ENCODE results near the gene ISM1. TPM values are rescaled to one million over a fixed set of nuclear protein-coding genes. Genes with fewer than 3 reads are reported as not detected.
"Not testable (repeated sequence)": the region's sequence is repeated elsewhere in the genome, so short reads cannot be mapped to it uniquely, and the experiment has no call there.

Gene ISM1
- polyA plus RNA-seq, 1 donor, result 0.81 TPM

DNA sequence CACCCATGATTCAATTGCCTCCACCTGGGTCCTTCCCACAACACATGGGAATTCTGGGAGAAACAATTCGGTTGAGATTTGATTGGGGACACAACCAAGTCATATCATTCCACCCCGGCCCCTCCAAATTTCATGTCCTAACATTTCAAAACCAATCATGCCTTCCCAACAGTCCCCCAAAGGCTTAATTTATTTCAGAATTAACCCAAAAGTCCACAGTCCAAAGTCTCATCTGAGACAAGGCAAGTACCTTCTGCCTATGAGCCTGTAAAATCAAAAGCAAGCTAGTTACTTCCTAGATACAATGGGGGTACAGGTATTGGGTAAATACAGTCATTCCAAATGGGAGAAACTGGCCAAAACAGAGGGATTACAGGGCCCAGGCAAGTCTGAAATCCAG lies 15.3 kb downstream of the ISM1 start:
- H3K9me3 ChIP-seq (ENCODE audit: control insufficient read depth, low read depth, low read length); H3K4me3 ChIP-seq (ENCODE audit: low read length); H3K36me3 ChIP-seq (ENCODE audit: control insufficient read depth, insufficient read depth, low read length); H3K27ac ChIP-seq (ENCODE audit: low read length); DNase-seq; H3K27me3 ChIP-seq (ENCODE audit: control insufficient read depth, insufficient read depth, low read length); H3K4me1 ChIP-seq (ENCODE audit: control insufficient read depth, insufficient read depth, low read length): not testable (repeated sequence)
- no CpG with 5 or more reads among the region's 2 CpGs for WGBS (ENCODE audit: insufficient coverage, low lambda C conversion rate)

DNA sequence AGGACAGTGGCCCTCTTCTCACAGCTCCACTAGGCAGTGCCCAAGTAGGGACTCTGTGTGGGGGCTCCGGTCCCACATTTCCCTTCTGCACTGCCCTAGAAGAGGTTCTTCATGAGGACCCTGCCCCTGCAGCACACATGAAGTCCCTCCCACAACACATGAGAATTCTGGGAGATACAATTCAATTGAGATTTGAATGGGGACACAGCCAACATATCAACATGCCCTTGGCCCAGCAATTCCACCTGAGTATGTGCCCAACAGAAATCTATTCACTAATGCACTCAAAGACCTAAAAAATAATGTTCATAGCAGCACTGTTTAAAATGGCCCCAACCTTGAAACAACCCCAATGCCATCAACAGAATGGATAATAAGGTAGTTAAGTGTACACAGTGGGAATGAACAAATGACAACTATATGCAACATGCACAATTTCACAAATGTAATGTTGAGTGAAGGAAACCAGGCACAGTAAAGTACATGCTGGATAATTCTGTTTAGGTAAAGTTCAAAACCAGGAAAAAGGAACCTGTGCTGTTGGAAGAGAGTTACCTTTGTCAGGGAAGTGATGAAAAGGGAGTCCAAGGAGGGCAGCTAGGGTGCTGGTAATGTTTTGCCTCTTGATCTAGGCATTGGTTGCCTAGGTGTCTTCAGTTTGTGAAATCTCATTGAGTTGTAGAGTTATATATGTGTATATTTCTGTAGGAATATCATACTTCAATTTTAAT lies 16.1 kb downstream of the ISM1 start:
- Histone ChIP-seq H3K36me3 (ENCODE audit: control insufficient read depth, insufficient read depth, low read length) (no peaks in the 10 kb centered on the region), H3K27me3 (ENCODE audit: control insufficient read depth, insufficient read depth, low read length) (peaks cover 2% of the 10 kb centered on the region), H3K4me3 (ENCODE audit: low read length) (no peak overlapping the region), H3K27ac (ENCODE audit: low read length) (no peak overlapping the region), H3K4me1 (ENCODE audit: control insufficient read depth, insufficient read depth, low read length) (no peaks in the 10 kb centered on the region), H3K9me3 (ENCODE audit: control insufficient read depth, low read depth, low read length) (no peaks in the 10 kb centered on the region)
- WGBS (ENCODE audit: insufficient coverage, low lambda C conversion rate), result no CpG with 5 or more reads among the region's 1 CpG
- DNase-seq, result no peak

DNA sequence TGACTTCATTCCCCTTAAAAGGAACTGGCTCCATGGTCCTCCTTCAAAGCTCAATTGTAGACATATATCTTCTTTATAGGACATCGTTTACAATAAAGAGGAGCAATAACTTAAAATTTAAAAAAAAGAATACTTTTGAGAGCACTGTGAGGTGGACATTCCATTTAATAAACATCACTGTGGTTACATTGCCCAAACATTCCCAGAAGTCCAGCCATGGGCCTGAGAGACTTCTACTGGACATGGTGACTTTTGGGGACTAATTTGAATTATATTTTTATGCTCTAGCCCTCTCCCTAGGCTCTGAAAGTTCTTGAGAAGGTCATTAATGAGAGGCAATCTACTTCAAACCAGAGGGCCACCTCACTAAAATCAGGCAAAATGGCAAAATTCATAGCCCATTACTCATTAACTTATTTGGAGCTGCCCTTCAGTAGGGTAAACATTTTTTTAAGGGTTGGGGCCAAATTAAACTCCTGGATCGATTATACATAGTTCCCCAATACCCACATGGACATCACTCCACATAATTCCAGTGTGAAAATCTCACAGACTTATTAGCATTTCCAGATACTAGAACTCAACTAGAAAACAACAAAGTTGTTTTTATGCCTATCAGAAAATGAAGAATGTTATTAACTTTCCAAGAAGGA lies 17.1 kb downstream of the ISM1 start:
- Histone ChIP-seq H3K27me3 (ENCODE audit: control insufficient read depth, insufficient read depth, low read length) (peaks cover 2% of the 10 kb centered on the region), H3K27ac (ENCODE audit: low read length) (no peak overlapping the region), H3K4me1 (ENCODE audit: control insufficient read depth, insufficient read depth, low read length) (no peaks in the 10 kb centered on the region), H3K36me3 (ENCODE audit: control insufficient read depth, insufficient read depth, low read length) (no peaks in the 10 kb centered on the region), H3K4me3 (ENCODE audit: low read length) (no peak overlapping the region), H3K9me3 (ENCODE audit: control insufficient read depth, low read depth, low read length) (no peaks in the 10 kb centered on the region)
- no peak for DNase-seq
- 90% methylated on average over 2 of the region's 2 CpGs for WGBS (ENCODE audit: insufficient coverage, low lambda C conversion rate)

DNA sequence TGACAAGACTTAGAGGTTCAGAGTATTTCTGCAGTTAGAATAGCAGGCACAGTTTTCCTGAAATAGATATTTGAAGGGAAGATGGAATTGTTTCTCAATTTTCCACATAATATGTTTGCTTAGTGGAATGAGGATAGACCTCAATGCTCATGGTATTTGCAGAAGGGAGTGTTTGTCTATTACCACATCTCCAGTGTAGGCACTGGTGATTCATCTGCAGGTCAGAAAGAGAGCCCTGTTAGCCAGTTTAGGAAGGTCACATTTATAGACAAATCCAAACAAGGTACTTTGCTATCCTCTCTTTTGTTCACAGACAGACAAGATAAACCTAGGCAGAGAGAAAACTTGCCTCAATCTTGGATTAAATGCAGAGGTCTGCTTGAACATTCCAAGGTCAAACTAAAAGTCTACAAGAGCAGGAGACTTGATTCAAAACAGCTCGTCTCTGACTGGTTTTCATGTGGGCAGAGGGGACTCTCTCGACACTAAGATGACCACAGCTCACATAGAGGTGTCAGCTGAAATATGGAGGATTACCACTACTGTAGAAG lies 22.8 kb downstream of the ISM1 start:
- no peak for DNase-seq
- H3K27me3 ChIP-seq (ENCODE audit: control insufficient read depth, insufficient read depth, low read length), result no peaks in the 10 kb centered on the region
- H3K36me3 ChIP-seq (ENCODE audit: control insufficient read depth, insufficient read depth, low read length), result no peaks in the 10 kb centered on the region
- H3K4me3 ChIP-seq (ENCODE audit: low read length), result no peak overlapping the region
- H3K9me3 ChIP-seq (ENCODE audit: control insufficient read depth, low read depth, low read length), result no peaks in the 10 kb centered on the region
- no peaks in the 10 kb centered on the region for H3K4me1 ChIP-seq (ENCODE audit: control insufficient read depth, insufficient read depth, low read length)
- no peak overlapping the region for H3K27ac ChIP-seq (ENCODE audit: low read length)
- 80% methylated on average over 1 of the region's 2 CpGs for WGBS (ENCODE audit: insufficient coverage, low lambda C conversion rate)

DNA sequence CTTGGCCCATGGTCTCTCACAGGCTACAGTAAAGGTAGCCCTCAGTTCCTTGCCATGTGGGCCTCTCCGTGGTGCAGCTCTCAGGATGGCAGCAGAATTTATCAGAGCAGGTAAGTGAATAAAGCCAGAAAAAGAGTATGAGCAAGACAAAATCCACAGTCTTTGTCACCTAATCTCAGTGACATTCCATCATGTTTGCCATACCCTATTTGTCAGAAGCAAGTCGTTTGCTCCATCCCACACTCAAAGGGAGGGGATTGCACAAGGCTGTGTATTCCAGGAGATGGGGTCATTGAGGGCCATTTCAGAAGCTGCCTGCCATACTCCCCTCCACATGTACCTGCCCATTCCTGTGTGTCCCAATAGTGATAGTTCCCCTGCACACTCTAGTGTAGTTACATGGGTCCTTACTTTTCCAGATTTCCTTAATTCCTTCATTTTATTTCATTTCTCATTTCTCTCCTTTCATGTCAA lies 24.2 kb downstream of the ISM1 start:
- DNase-seq, result no peak
- Histone ChIP-seq H3K36me3 (ENCODE audit: control insufficient read depth, insufficient read depth, low read length) (no peaks in the 10 kb centered on the region), H3K4me3 (ENCODE audit: low read length) (no peak overlapping the region), H3K4me1 (ENCODE audit: control insufficient read depth, insufficient read depth, low read length) (no peaks in the 10 kb centered on the region), H3K9me3 (ENCODE audit: control insufficient read depth, low read depth, low read length) (no peaks in the 10 kb centered on the region), H3K27me3 (ENCODE audit: control insufficient read depth, insufficient read depth, low read length) (no peaks in the 10 kb centered on the region), H3K27ac (ENCODE audit: low read length) (no peak overlapping the region)
- no CpG with 5 or more reads among the region's 2 CpGs for WGBS (ENCODE audit: insufficient coverage, low lambda C conversion rate)

DNA sequence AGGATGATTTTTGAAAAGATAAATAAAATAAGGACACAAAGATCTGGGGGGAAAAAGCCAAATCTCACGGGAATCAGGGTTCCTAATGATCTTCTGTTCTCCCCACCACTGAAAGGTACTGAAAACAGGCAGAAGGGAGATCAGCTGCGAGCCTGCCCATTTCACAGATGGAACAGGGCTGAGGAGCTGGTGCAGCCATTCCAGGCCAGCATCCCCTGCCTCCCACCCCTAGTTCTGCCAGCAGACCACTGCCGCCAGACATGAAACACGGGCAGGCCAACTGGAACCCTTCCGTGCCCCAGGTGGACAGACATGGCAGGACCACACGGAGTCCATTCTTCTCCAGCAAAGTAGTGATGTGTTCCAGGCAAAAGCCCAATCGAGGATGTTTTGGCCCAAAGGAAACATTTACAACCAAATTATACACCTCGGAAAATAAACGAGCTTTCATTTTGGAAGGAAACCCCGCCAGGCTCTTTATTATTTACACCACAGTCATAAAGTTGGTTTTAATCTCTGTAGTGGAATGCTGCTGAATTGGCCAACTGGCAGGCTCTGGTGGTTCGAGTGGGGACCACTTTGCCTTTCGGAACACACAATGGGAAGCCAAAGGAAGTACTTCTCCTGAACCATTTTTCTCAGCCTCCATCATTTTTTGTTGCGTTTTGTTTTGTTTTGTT lies 28.2 kb downstream of the ISM1 start:
- Histone ChIP-seq H3K36me3 (ENCODE audit: control insufficient read depth, insufficient read depth, low read length) (no peaks in the 10 kb centered on the region), H3K9me3 (ENCODE audit: control insufficient read depth, low read depth, low read length) (no peaks in the 10 kb centered on the region), H3K27me3 (ENCODE audit: control insufficient read depth, insufficient read depth, low read length) (no peaks in the 10 kb centered on the region), H3K4me1 (ENCODE audit: control insufficient read depth, insufficient read depth, low read length) (no peaks in the 10 kb centered on the region), H3K27ac (ENCODE audit: low read length) (no peak overlapping the region), H3K4me3 (ENCODE audit: low read length) (no peak overlapping the region)
- 80% methylated on average over 1 of the region's 13 CpGs for WGBS (ENCODE audit: insufficient coverage, low lambda C conversion rate)
- no peak for DNase-seq

DNA sequence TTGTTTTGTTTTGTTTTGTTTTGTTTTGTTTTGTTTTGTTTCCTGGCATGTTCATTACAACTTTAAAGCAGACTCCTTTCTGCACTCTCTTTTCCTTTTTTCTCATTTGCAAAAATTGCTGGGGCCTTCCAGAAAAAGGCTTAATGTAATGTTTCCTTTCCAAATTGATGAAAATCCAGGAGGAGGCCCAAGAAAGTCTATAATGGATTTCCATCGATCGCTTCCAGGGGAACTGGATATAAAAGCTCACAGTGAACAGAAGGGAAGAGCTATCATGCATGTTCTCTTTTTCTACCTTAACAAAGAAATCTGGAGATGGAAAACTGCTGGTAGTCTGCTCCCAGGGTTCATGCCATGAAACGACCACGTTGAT lies 28.7 kb downstream of the ISM1 start:
- no peaks in the 10 kb centered on the region for H3K36me3 ChIP-seq (ENCODE audit: control insufficient read depth, insufficient read depth, low read length)
- WGBS (ENCODE audit: insufficient coverage, low lambda C conversion rate), result no CpG with 5 or more reads among the region's 4 CpGs
- no peaks in the 10 kb centered on the region for H3K9me3 ChIP-seq (ENCODE audit: control insufficient read depth, low read depth, low read length)
- no peak overlapping the region for H3K4me3 ChIP-seq (ENCODE audit: low read length)
- no peak overlapping the region for H3K27ac ChIP-seq (ENCODE audit: low read length)
- DNase-seq, result no peak
- H3K4me1 ChIP-seq (ENCODE audit: control insufficient read depth, insufficient read depth, low read length), result no peaks in the 10 kb centered on the region
- peaks cover 1% of the 10 kb centered on the region for H3K27me3 ChIP-seq (ENCODE audit: control insufficient read depth, insufficient read depth, low read length)

DNA sequence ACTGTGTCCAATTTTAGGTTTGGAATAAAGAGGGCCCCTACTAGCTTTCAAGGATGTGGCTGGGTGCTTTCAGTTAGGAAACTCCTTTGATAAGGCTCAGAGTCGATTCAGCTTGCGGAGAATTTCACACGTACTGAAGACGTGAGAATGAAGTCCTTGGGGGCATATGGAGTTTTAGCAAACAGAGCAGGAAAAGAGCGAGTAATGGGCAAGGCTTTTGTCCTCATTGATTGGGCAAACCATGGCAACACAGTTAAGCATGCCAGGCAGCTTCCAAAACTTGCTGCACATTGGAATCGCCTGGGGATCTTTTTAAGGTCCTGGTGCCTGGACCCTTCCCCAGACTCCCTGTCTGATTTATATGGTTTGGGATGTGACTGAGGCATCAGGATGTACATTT lies 29.2 kb downstream of the ISM1 start:
- Histone ChIP-seq H3K27me3 (ENCODE audit: control insufficient read depth, insufficient read depth, low read length) (peaks cover 3% of the 10 kb centered on the region), H3K36me3 (ENCODE audit: control insufficient read depth, insufficient read depth, low read length) (no peaks in the 10 kb centered on the region), H3K9me3 (ENCODE audit: control insufficient read depth, low read depth, low read length) (no peaks in the 10 kb centered on the region), H3K4me1 (ENCODE audit: control insufficient read depth, insufficient read depth, low read length) (no peaks in the 10 kb centered on the region), H3K27ac (ENCODE audit: low read length) (no peak overlapping the region), H3K4me3 (ENCODE audit: low read length) (no peak overlapping the region)
- WGBS (ENCODE audit: insufficient coverage, low lambda C conversion rate), result 0% methylated on average over 1 of the region's 6 CpGs
- no peak for DNase-seq

DNA sequence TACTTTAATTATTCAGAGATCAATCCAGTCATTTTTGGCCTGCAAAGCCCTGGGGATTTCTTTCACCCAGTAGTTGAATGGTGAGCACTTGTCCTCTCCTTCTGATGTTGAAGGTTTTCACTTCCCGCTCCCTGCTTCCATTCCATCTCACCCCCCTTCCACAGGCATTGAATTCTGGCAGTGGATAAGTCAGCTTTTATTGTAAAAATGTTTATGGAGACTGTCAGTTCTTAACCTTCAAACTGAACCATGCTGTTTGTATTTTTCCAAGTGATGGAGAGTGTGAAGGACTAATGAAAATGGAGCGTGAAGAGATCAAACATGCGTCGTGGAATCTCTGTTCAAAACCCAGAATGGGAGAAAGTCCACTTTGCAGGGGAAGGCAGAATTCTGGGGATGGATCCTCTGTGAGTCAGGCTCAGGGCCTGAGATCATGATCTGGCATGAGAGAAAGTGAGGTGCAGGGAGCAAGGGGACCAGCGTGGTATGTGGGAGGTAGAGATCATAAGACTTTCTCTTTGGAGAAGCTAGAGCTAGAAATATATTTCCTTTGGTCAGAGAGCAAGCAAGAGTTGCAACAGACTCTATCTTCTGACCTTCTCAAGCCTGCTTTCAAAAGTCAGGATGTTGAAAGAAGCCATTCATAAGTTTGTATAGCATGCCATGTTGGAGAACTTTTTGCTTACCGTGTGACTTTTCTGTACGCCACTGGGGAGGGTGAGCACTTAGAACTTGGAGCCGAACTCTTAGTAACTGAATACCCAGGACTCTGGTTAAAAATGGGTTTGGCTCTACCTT lies 30.2 kb downstream of the ISM1 start:
- WGBS (ENCODE audit: insufficient coverage, low lambda C conversion rate), result 100% methylated on average over 2 of the region's 8 CpGs
- H3K36me3 ChIP-seq (ENCODE audit: control insufficient read depth, insufficient read depth, low read length), result no peaks in the 10 kb centered on the region
- no peaks in the 10 kb centered on the region for H3K9me3 ChIP-seq (ENCODE audit: control insufficient read depth, low read depth, low read length)
- H3K4me3 ChIP-seq (ENCODE audit: low read length), result no peak overlapping the region
- DNase-seq, result no peak
- H3K27me3 ChIP-seq (ENCODE audit: control insufficient read depth, insufficient read depth, low read length), result peaks cover 3% of the 10 kb centered on the region
- H3K4me1 ChIP-seq (ENCODE audit: control insufficient read depth, insufficient read depth, low read length), result no peaks in the 10 kb centered on the region
- no peak overlapping the region for H3K27ac ChIP-seq (ENCODE audit: low read length)

DNA sequence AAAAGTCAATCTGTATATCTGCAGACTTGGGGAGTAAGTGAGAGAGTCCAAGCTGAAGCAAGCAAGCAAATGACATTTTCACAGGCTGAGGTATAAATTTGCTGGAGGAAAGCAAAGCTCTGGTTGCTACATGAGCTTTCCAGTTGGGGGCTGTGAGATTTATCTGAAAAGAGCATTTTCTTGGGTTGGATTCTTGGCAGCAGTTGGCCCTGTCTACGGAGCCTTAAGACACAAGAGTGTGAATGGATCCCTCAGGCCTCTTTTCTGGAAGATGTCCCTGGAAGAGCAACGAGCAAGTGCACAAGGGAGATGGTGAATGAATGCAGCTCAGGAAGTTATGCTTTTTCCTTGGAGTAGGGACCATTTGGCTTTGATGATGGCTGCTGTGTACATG lies 30.8 kb downstream of the ISM1 start:
- no peaks in the 10 kb centered on the region for H3K4me1 ChIP-seq (ENCODE audit: control insufficient read depth, insufficient read depth, low read length)
- no peak for DNase-seq
- H3K9me3 ChIP-seq (ENCODE audit: control insufficient read depth, low read depth, low read length), result no peaks in the 10 kb centered on the region
- no peak overlapping the region for H3K4me3 ChIP-seq (ENCODE audit: low read length)
- H3K36me3 ChIP-seq (ENCODE audit: control insufficient read depth, insufficient read depth, low read length), result no peaks in the 10 kb centered on the region
- H3K27ac ChIP-seq (ENCODE audit: low read length), result no peak overlapping the region
- peaks cover 3% of the 10 kb centered on the region for H3K27me3 ChIP-seq (ENCODE audit: control insufficient read depth, insufficient read depth, low read length)
- 60% methylated on average over 1 of the region's 2 CpGs for WGBS (ENCODE audit: insufficient coverage, low lambda C conversion rate)

Measured in large intestine (tissue), 3 donors.